ENCODE results near the gene GATA3. TPM values are rescaled to one million over a fixed set of nuclear protein-coding genes. Genes with fewer than 3 reads are reported as not detected.

Gene GATA3
- polyA plus RNA-seq, 1 experiment: 0.06 TPM

- no peak for DNase-seq (ENCODE audit: low read depth)
- H3K4me3 ChIP-seq (ENCODE audit: low read depth, low read length): no peak overlapping the region
- POLR2A ChIA-PET: no interaction called here
- CTCF ChIA-PET: no interaction called here
- H3K27me3 ChIP-seq (ENCODE audit: control insufficient read depth, insufficient read depth, low read length): no peaks in the 10 kb centered on the region
- no peak for TF ChIP-seq CTCF (IDR thresholded peaks at IDR 0.05; ENCODE audit: insufficient read depth, low read depth, low read length)
- H3K36me3 ChIP-seq (ENCODE audit: control insufficient read depth, insufficient read depth, low read length): no peaks in the 10 kb centered on the region
Measured at GRCh38 chr10:8104721-8105120, 50.2 kb downstream of the GATA3 start.

DNA sequence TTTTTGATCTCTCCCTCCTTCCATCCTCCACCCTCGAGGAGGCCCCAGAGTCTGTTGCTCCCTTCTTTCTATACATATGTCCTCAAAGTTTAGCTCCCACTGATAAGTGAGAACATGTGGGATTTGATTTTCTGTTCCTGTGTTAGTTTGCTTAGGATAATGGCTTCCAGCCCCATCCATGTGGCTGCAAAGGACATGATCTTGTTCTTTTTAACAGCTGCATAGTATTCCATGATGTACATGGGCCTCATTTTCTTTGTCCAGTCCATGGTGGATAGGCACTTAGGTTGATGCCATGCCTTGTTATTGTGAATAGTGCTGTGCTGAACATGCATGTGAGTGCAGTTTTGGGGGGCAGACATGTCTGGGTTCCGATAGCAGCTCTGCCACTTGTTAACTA, 51.4 kb downstream of the GATA3 start:
- POLR2A ChIA-PET: no interaction called here
- Histone ChIP-seq H3K36me3 (ENCODE audit: control insufficient read depth, insufficient read depth, low read length) (no peaks in the 10 kb centered on the region), H3K4me3 (ENCODE audit: low read depth, low read length) (no peak overlapping the region), H3K27me3 (ENCODE audit: control insufficient read depth, insufficient read depth, low read length) (no peaks in the 10 kb centered on the region)
- CTCF ChIA-PET: interaction anchor here (0.9 kb wide), 1 partner anchor 23 kb away, joined by 3 read pairs; no protein-coding TSS in a partner anchor
- TF ChIP-seq CTCF (IDR thresholded peaks at IDR 0.05; ENCODE audit: insufficient read depth, low read depth, low read length): no peak
- no peak for DNase-seq (ENCODE audit: low read depth)

DNA sequence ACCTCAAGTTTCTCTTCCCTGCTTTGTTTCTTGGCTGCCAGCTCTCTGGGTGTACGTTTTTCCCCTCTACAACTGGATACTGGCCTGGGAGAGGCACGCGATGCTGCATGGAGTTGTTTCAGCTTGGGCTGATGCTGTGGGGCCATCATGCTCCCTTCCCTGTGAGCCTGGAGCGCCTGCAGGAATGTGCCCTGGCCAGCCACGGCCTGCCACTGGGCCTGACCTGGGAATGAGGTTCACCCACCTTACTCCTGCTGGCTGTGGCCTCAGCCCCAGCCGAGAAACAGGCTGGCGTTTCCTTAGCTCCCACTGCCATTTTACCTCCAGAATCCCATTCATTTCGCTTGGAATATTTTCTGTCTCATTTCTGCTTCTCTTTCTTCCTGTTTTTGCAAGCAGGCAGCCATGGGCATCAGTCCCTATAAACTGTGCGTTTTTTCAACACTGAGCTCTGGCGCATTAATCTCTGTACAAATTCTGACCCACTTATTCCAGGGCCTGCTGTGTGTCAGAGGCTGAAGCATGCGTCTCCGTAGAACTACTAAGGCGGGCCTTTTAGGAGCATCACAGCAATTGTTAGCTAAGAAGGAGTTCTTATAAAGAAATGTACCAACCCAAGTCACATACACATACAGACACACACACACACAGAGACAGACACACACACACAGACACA, 57.9 kb downstream of the GATA3 start:
- Histone ChIP-seq H3K4me3 (ENCODE audit: low read depth, low read length) (no peak overlapping the region), H3K27me3 (ENCODE audit: control insufficient read depth, insufficient read depth, low read length) (no peaks in the 10 kb centered on the region), H3K36me3 (ENCODE audit: control insufficient read depth, insufficient read depth, low read length) (no peaks in the 10 kb centered on the region)
- POLR2A ChIA-PET: no interaction called here
- CTCF ChIA-PET: no interaction called here
- DNase-seq (ENCODE audit: low read depth): no peak
- TF ChIP-seq CTCF (IDR thresholded peaks at IDR 0.05; ENCODE audit: insufficient read depth, low read depth, low read length): no peak

DNA sequence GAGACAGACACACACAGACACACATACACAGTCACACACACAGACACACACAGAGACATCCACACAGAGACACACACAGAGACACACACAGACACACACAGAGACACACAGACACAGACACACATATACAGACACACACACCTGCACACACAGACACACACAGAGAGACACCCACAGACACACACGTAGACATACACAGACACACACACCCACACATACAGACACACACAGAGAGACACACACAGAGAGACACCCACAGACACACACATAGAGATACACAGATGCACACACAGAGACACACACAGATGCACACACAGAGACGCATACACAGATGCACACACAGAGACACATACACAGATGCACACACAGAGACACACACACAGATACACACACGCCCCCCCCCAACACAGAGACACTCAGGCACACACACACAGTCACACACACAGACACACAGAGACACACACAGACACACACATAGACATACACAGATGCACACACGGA, 58.5 kb downstream of the GATA3 start:
- DNase-seq (ENCODE audit: low read depth): no peak
- Histone ChIP-seq H3K4me3 (ENCODE audit: low read depth, low read length) (no peak overlapping the region), H3K27me3 (ENCODE audit: control insufficient read depth, insufficient read depth, low read length) (no peaks in the 10 kb centered on the region), H3K36me3 (ENCODE audit: control insufficient read depth, insufficient read depth, low read length) (no peaks in the 10 kb centered on the region)
- no peak for TF ChIP-seq CTCF (IDR thresholded peaks at IDR 0.05; ENCODE audit: insufficient read depth, low read depth, low read length)
- ChIA-PET CTCF (no interaction called here), POLR2A (no interaction called here)

DNA sequence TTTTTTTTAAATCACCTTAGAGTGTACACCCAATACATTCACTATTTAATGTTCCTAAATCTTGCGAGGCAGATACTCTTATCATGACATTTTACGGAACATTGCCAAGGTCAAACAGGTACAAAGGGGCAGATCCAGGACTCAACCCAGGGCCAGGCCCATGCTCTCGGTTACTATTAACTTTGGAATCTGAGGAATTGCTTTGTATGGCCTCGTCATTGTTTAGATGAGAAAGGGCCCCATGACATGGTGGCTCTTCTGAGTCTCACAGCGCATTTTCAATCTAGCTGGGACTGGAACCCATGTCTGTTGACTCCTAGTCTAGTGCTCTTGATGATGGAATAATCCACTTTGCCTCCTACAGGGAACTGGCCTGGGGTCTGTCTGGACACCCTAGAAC, 59.1 kb downstream of the GATA3 start:
- Histone ChIP-seq H3K36me3 (ENCODE audit: control insufficient read depth, insufficient read depth, low read length) (no peaks in the 10 kb centered on the region), H3K4me3 (ENCODE audit: low read depth, low read length) (no peak overlapping the region), H3K27me3 (ENCODE audit: control insufficient read depth, insufficient read depth, low read length) (no peaks in the 10 kb centered on the region)
- TF ChIP-seq CTCF (IDR thresholded peaks at IDR 0.05; ENCODE audit: insufficient read depth, low read depth, low read length): no peak
- POLR2A ChIA-PET: no interaction called here
- DNase-seq (ENCODE audit: low read depth): no peak
- CTCF ChIA-PET: no interaction called here

All from BJ (cell line).